HL-60 (cell line): Measurements from ENCODE around the gene SPPL2B.

Experiments
- DNase-seq, 2 experiments: peaks; one replicate each; pipeline ENCODE4 v3.0.0-alpha.2; 2010 to 2020; ENCODE audit warnings: low read depth in 1 of 2, low spot score in 1 of 2
- H3K27ac ChIP-seq: fragments of 250-450 bp; sonication (Bioruptor Pico); replicated peaks from 2 replicates; pipeline ENCODE4 v1.5.1; 2020; ENCODE audit warnings: mild to moderate bottlenecking, moderate library complexity
- H3K27me3 ChIP-seq: fragments of 250-450 bp; sonication (Bioruptor Pico); 2 replicates; pipeline ENCODE4 v1.5.1; 2021; ENCODE audit warnings: mild to moderate bottlenecking, moderate library complexity; ENCODE audit not compliant: insufficient read depth, poor library complexity, severe bottlenecking
- H3K4me3 ChIP-seq: replicated peaks from 2 replicates; pipeline ENCODE4 v1.5.1; 2011; ENCODE audit warnings: mild to moderate bottlenecking, control low read depth, low read length; ENCODE audit not compliant: insufficient read depth
- CTCF ChIP-seq: IDR thresholded peaks from one replicate; pipeline ENCODE4 v1.5.1; 2011; ENCODE audit warnings: low read length, control low read depth, inconsistent platforms; ENCODE audit not compliant: insufficient read depth
- GABPA ChIP-seq: IDR thresholded peaks from 2 replicates; pipeline ENCODE4 v1.6.1; 2012; ENCODE audit warnings: low read depth
- POLR2AphosphoS5 ChIP-seq: IDR thresholded peaks from 2 replicates; pipeline ENCODE4 v1.6.1; 2012; ENCODE audit warnings: low read depth
- REST ChIP-seq: IDR thresholded peaks from 2 replicates; pipeline ENCODE4 v1.6.1; 2012; ENCODE audit warnings: low read depth; ENCODE audit not compliant: insufficient replicate concordance
- SPI1 ChIP-seq: IDR thresholded peaks from 2 replicates; pipeline ENCODE4 v1.6.1; 2012; ENCODE audit warnings: low read depth, mild to moderate bottlenecking, borderline replicate concordance

The SPPL2B gene

GRCh38 chr19:2381148-2381820 is 52.8 kb downstream of the SPPL2B start:
- Histone ChIP-seq H3K4me3 (no peak overlapping the region), H3K27ac (no peak overlapping the region), H3K27me3 (no peaks in the 10 kb centered on the region)
- no peak for TF ChIP-seq SPI1
- no peak for TF ChIP-seq GABPA
- TF ChIP-seq CTCF: no peak
- no peak for TF ChIP-seq REST
- TF ChIP-seq POLR2AphosphoS5: no peak
- no peak for DNase-seq

GRCh38 chr19:2382530-2383222 is 54.2 kb downstream of the SPPL2B start:
- H3K27ac ChIP-seq: no peak overlapping the region
- H3K4me3 ChIP-seq: no peak overlapping the region
- TF ChIP-seq POLR2AphosphoS5 (no peak), GABPA (no peak), SPI1 (no peak), CTCF (no peak), REST (no peak)
- no peak for DNase-seq
- H3K27me3 ChIP-seq: no peaks in the 10 kb centered on the region

- Histone ChIP-seq H3K27ac (no peak overlapping the region), H3K4me3 (no peak overlapping the region), H3K27me3 (no peaks in the 10 kb centered on the region)
- TF ChIP-seq GABPA (no peak), SPI1 (no peak), REST (no peak), POLR2AphosphoS5 (no peak), CTCF (no peak)
- DNase-seq: peak; percentile 19 to 45
Observed at GRCh38 chr19:2385053-2385721, 56.7 kb downstream of the SPPL2B start.
